Hepatocyte (in vitro differentiated cells): ENCODE measurements around the gene IL4R. TPM values are rescaled to one million over a fixed set of nuclear protein-coding genes. Genes with fewer than 3 reads are reported as not detected.

Experiments used
- DNase-seq: peaks from one replicate; pipeline ENCODE4 v3.0.0-alpha.2; 2016; ENCODE audit warnings: low spot score
- H2AFZ ChIP-seq: fragments of 200-600 bp; sonication (generic); 2 replicates; pipeline ENCODE4 v1.6.0; 2016; ENCODE audit warnings: antibody characterized with exemption, mild to moderate bottlenecking
- H3K27ac ChIP-seq: fragments of 200-600 bp; sonication (generic); 2 replicates; pipeline ENCODE4 v1.5.1; 2016; ENCODE audit warnings: mild to moderate bottlenecking
- H3K27me3 ChIP-seq: fragments of 200-600 bp; sonication (generic); 2 replicates; pipeline ENCODE4 v1.6.1; 2016
- H3K36me3 ChIP-seq: fragments of 200-600 bp; sonication (generic); replicated peaks from 2 replicates; pipeline ENCODE4 v1.5.1; 2016; ENCODE audit warnings: low read depth; ENCODE audit not compliant: insufficient read depth
- H3K4me1 ChIP-seq: fragments of 200-600 bp; sonication (generic); 2 replicates; pipeline ENCODE4 v1.5.1; 2016; ENCODE audit warnings: mild to moderate bottlenecking, moderate library complexity; ENCODE audit not compliant: insufficient read depth
- H3K4me2 ChIP-seq: fragments of 200-600 bp; sonication (generic); 2 replicates; pipeline ENCODE4 v1.6.0; 2016
- H3K4me3 ChIP-seq: fragments of 200-600 bp; sonication (generic); 2 replicates; pipeline ENCODE4 v1.5.1; 2016; ENCODE audit warnings: mild to moderate bottlenecking
- H3K79me2 ChIP-seq: fragments of 200-600 bp; sonication (generic); 2 replicates; pipeline ENCODE4 v1.6.0; 2017; ENCODE audit warnings: mild to moderate bottlenecking
- H3K9me2 ChIP-seq: fragments of 200-600 bp; sonication (generic); replicated peaks from 2 replicates; pipeline ENCODE4 v1.6.0; 2017; ENCODE audit warnings: mild to moderate bottlenecking; ENCODE audit not compliant: insufficient read depth
- H3K9me3 ChIP-seq: fragments of 200-600 bp; sonication (generic); 2 replicates; pipeline ENCODE4 v1.5.1; 2016; ENCODE audit warnings: low read depth, mild to moderate bottlenecking
- H4K20me1 ChIP-seq: fragments of 200-600 bp; sonication (generic); 2 replicates; pipeline ENCODE4 v1.6.0; 2016; ENCODE audit warnings: mild to moderate bottlenecking; ENCODE audit not compliant: insufficient read depth, poor library complexity, severe bottlenecking
- EZH2 ChIP-seq: fragments of 200-600 bp; sonication (generic); IDR thresholded peaks from 2 replicates; pipeline ENCODE4 v1.6.1; 2016; ENCODE audit warnings: antibody characterized with exemption, mild to moderate bottlenecking, borderline replicate concordance
- EZH2phosphoT487 ChIP-seq: fragments of 200-600 bp; sonication (generic); IDR thresholded peaks from one replicate; pipeline ENCODE4 v1.6.1; 2018; ENCODE audit warnings: antibody characterized with exemption, mild to moderate bottlenecking, low read depth, moderate library complexity; ENCODE audit not compliant: unreplicated experiment, severe bottlenecking
- WGBS: methylation state at CpG from one replicate; pipeline ENCODE4 v1.1.6; 2016; ENCODE audit warnings: low lambda C conversion rate; ENCODE audit errors: missing lambda C conversion rate; 5-methylcytosine and 5-hydroxymethylcytosine counted together
- polyA plus RNA-seq: library from polyadenylated mRNA; unstranded; fragments of >200 nt; fragmentation: Nextera tagmentation; extraction: Ambion mirVana; gene quantifications from 2 replicates; pipeline ENCODE4 v1.2.1, GENCODE V29; 2016
- total RNA-seq: library from RNA; depleted of rRNA; stranded (reverse); fragments of >200 nt; gene quantifications from 2 replicates; pipeline ENCODE4 v1.2.3, GENCODE V29; 2014
- TF ChIP-seq, protein P1 (sequence below): fragments of 200-600 bp; sonication (generic); IDR thresholded peaks from 2 replicates; pipeline ENCODE4 v1.5.1; 2016; ENCODE audit warnings: antibody characterized with exemption, mild to moderate bottlenecking; ENCODE audit not compliant: poor library complexity

IL4R gene
- total and polyA plus RNA-seq, 2 experiments from 2014 or later: 22.3 to 23.6 TPM

GRCh38 chr16:27290562-27290961, 23.2 kb upstream of the IL4R start:
- H3K9me3 ChIP-seq: no peaks in the 10 kb centered on the region
- H4K20me1 ChIP-seq: no peaks in the 10 kb centered on the region
- no peaks in the 10 kb centered on the region for H3K27me3 ChIP-seq
- H3K4me1 ChIP-seq: no peaks in the 10 kb centered on the region
- no peak overlapping the region for H2AFZ ChIP-seq
- DNase-seq: no peak
- no peaks in the 10 kb centered on the region for H3K79me2 ChIP-seq
- H3K27ac ChIP-seq: no peak overlapping the region
- no peaks in the 10 kb centered on the region for H3K36me3 ChIP-seq
- H3K4me2 ChIP-seq: no peak overlapping the region
- TF ChIP-seq, protein P1, sequence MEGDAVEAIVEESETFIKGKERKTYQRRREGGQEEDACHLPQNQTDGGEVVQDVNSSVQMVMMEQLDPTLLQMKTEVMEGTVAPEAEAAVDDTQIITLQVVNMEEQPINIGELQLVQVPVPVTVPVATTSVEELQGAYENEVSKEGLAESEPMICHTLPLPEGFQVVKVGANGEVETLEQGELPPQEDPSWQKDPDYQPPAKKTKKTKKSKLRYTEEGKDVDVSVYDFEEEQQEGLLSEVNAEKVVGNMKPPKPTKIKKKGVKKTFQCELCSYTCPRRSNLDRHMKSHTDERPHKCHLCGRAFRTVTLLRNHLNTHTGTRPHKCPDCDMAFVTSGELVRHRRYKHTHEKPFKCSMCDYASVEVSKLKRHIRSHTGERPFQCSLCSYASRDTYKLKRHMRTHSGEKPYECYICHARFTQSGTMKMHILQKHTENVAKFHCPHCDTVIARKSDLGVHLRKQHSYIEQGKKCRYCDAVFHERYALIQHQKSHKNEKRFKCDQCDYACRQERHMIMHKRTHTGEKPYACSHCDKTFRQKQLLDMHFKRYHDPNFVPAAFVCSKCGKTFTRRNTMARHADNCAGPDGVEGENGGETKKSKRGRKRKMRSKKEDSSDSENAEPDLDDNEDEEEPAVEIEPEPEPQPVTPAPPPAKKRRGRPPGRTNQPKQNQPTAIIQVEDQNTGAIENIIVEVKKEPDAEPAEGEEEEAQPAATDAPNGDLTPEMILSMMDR: no peak
- TF ChIP-seq EZH2phosphoT487 (no peak), EZH2 (no peak)
- no peaks in the 10 kb centered on the region for H3K9me2 ChIP-seq
- H3K4me3 ChIP-seq: no peak overlapping the region

- Histone ChIP-seq H3K27ac (no peak overlapping the region), H3K36me3 (no peaks in the 10 kb centered on the region), H3K9me3 (no peaks in the 10 kb centered on the region), H3K27me3 (no peaks in the 10 kb centered on the region), H3K4me1 (no peaks in the 10 kb centered on the region), H2AFZ (no peak overlapping the region), H3K79me2 (no peaks in the 10 kb centered on the region), H4K20me1 (no peaks in the 10 kb centered on the region), H3K4me3 (no peak overlapping the region), H3K4me2 (no peak overlapping the region), H3K9me2 (no peaks in the 10 kb centered on the region)
- TF ChIP-seq EZH2phosphoT487 (no peak), EZH2 (no peak)
- TF ChIP-seq, protein P1: no peak
- DNase-seq: no peak
- 90% methylated on average over 5 of the region's 5 CpGs for WGBS
These were observed 22.7 kb upstream of the IL4R start for GRCh38 chr16:27291106-27291505.

GRCh38 chr16:27291722-27292240, 22.0 kb upstream of the IL4R start:
- H3K9me3 ChIP-seq: no peaks in the 10 kb centered on the region
- no peaks in the 10 kb centered on the region for H3K4me1 ChIP-seq
- no peaks in the 10 kb centered on the region for H4K20me1 ChIP-seq
- no peak for DNase-seq
- no peaks in the 10 kb centered on the region for H3K36me3 ChIP-seq
- TF ChIP-seq EZH2phosphoT487 (no peak), EZH2 (no peak)
- TF ChIP-seq, protein P1: no peak
- WGBS: 82% methylated on average over 4 of the region's 4 CpGs
- no peak overlapping the region for H3K4me3 ChIP-seq
- H3K4me2 ChIP-seq: no peak overlapping the region
- no peak overlapping the region for H2AFZ ChIP-seq
- H3K9me2 ChIP-seq: no peaks in the 10 kb centered on the region
- no peak overlapping the region for H3K27ac ChIP-seq
- no peaks in the 10 kb centered on the region for H3K79me2 ChIP-seq
- H3K27me3 ChIP-seq: no peaks in the 10 kb centered on the region

DNA sequence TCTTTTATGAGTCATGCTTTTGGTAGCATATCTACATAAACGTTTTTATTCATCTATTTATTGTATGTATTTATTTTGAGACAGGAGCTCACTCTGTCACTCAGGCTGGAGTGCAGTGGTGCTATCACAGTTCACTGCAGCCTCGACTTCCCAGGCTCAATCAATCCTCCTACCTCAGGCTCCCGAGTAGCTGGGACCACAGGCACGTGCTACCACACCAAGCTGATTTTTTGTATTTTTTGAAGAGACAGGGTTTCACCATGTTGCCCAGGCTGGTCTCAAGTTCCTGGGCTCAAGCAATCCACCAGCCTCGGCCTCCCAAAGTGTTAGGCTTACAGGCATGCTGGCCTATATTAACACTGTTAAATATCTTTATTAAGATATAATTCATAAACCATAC, 20.4 kb upstream of the IL4R start:
- Histone ChIP-seq H2AFZ (no peak overlapping the region), H3K9me2 (no peaks in the 10 kb centered on the region), H3K27me3 (no peaks in the 10 kb centered on the region), H3K27ac (no peak overlapping the region), H3K4me3 (no peak overlapping the region), H3K4me2 (no peak overlapping the region), H3K9me3 (no peaks in the 10 kb centered on the region), H3K36me3 (no peaks in the 10 kb centered on the region), H3K79me2 (no peaks in the 10 kb centered on the region), H4K20me1 (no peaks in the 10 kb centered on the region), H3K4me1 (no peaks in the 10 kb centered on the region)
- WGBS: 69% methylated on average over 5 of the region's 5 CpGs
- DNase-seq: no peak
- TF ChIP-seq, protein P1: no peak
- TF ChIP-seq EZH2phosphoT487 (no peak), EZH2 (no peak)
